ENCODE measurements around the gene ABCA1. TPM values are rescaled to one million over a fixed set of nuclear protein-coding genes. Genes with fewer than 3 reads are reported as not detected.

ABCA1 gene
- total RNA-seq, 1 experiment from 2014 or later = 0.76 TPM

DNA sequence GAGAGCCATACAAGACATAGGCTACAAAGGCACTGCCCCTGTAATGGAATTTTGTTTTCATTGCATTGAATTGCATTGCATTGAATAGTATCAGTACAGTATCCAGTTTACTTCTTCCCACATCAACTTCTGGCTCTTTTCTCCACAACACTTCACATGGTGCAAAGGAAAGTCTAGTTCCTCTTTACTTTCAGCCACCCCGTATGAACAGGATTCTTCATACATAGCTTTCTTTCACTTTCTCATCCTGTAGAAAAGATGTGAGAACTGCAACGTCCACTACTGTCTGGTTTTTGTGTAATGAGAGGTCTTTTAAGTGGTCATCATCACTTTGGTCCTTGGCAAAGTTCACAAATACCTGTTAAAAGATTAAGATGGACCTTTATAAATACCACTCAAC lies 143.9 kb downstream of the ABCA1 start:
- H3K27me3 Mint-ChIP-seq (ENCODE audit: unreplicated experiment) = no peaks in the 10 kb centered on the region
- no peak overlapping the region for H3K4me3 Mint-ChIP-seq (ENCODE audit: low read depth, unreplicated experiment)

DNA sequence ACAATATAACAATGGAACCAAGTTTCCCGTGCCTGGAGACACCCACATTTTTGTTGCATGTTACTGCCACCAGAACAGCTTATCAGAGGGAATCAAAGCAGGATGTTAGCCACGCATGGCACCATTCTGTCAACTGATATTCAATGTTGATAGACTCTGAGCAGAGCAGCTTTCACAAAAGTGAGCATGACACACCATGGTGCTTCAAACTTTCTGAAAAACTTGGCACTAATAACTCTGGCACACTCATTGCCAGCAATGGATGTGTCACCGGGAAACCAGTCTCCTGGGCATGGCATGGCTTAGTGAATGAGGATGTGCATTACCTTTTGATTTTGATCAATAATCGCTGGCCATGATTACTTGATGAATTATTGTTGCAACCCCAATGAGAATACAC lies 144.4 kb downstream of the ABCA1 start:
- Mint-ChIP-seq H3K9me3 (ENCODE audit: low read depth, unreplicated experiment) (no peaks in the 10 kb centered on the region), H3K36me3 (ENCODE audit: insufficient read depth, unreplicated experiment) (no peaks in the 10 kb centered on the region), H3K27me3 (ENCODE audit: unreplicated experiment) (no peaks in the 10 kb centered on the region), H3K4me3 (ENCODE audit: low read depth, unreplicated experiment) (no peak overlapping the region), H3K4me1 (ENCODE audit: low read depth, unreplicated experiment) (no peaks in the 10 kb centered on the region), H3K27ac (ENCODE audit: unreplicated experiment) (no peak overlapping the region)
- CTCF ChIA-PET = no interaction called here
- intact Hi-C loops (cut with micrococcal nuclease; ENCODE audit: unreplicated experiment) = loop anchor here (5.0 kb wide), 1 partner anchor 144 kb away; the partner anchor contains the start of gene ABCA1
- BruUV-seq (replicated peaks) = no TSS peak
- DNase-seq = no peak
- TF ChIP-seq, protein P1, sequence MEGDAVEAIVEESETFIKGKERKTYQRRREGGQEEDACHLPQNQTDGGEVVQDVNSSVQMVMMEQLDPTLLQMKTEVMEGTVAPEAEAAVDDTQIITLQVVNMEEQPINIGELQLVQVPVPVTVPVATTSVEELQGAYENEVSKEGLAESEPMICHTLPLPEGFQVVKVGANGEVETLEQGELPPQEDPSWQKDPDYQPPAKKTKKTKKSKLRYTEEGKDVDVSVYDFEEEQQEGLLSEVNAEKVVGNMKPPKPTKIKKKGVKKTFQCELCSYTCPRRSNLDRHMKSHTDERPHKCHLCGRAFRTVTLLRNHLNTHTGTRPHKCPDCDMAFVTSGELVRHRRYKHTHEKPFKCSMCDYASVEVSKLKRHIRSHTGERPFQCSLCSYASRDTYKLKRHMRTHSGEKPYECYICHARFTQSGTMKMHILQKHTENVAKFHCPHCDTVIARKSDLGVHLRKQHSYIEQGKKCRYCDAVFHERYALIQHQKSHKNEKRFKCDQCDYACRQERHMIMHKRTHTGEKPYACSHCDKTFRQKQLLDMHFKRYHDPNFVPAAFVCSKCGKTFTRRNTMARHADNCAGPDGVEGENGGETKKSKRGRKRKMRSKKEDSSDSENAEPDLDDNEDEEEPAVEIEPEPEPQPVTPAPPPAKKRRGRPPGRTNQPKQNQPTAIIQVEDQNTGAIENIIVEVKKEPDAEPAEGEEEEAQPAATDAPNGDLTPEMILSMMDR (IDR thresholded peaks at IDR 0.05; ENCODE audit: unreplicated experiment) = no peak

More for the DNA sequence above, 143.9 kb downstream of the ABCA1 start:
- no peaks in the 10 kb centered on the region for H3K36me3 Mint-ChIP-seq (ENCODE audit: insufficient read depth, unreplicated experiment)
- intact Hi-C loops (cut with micrococcal nuclease; ENCODE audit: unreplicated experiment) = loop anchor here (5.0 kb wide), 1 partner anchor 143 kb away; the partner anchor contains the start of gene ABCA1
- H3K4me1 Mint-ChIP-seq (ENCODE audit: low read depth, unreplicated experiment) = no peaks in the 10 kb centered on the region
- H3K27ac Mint-ChIP-seq (ENCODE audit: unreplicated experiment) = no peak overlapping the region
- no TSS peak for BruUV-seq (replicated peaks)
- no peaks in the 10 kb centered on the region for H3K9me3 Mint-ChIP-seq (ENCODE audit: low read depth, unreplicated experiment)
- no peak for DNase-seq
- CTCF ChIA-PET = no interaction called here
- TF ChIP-seq, protein P1 (IDR thresholded peaks at IDR 0.05; ENCODE audit: unreplicated experiment) = no peak

DNA sequence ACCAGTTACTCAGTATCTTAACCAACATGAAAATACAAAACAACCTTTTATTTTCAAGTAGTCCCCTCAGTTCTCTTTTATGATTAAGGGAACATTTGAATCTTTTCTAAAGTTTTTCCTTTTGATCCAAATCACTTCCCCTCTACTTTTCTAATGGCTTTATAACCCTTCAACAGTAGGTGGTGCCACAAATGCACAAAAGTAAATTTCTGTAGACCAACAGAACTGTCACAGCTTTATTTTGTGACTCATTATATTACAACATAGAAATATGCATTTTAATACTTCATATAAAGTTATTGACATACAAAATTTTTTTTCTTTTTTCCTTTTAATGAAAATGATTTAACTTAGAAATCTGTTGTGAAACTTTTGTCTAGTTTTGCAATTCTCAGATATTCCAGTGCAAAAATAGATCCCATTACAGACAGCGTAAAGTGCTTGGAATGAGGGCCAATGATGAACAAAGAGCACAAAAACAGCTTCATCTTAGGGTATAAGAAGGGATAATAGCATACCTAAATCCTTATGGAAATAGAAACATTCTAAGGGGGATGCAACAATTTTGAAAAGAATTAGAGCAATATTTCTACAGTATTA lies 147.1 kb downstream of the ABCA1 start:
- Mint-ChIP-seq H3K4me1 (ENCODE audit: low read depth, unreplicated experiment) (no peaks in the 10 kb centered on the region), H3K27ac (ENCODE audit: unreplicated experiment) (no peak overlapping the region), H3K9me3 (ENCODE audit: low read depth, unreplicated experiment) (no peaks in the 10 kb centered on the region), H3K27me3 (ENCODE audit: unreplicated experiment) (peaks cover 10% of the 10 kb centered on the region), H3K4me3 (ENCODE audit: low read depth, unreplicated experiment) (no peak overlapping the region), H3K36me3 (ENCODE audit: insufficient read depth, unreplicated experiment) (no peaks in the 10 kb centered on the region)
- CTCF ChIA-PET = interaction anchor here (0.7 kb wide), 1 partner anchor 82 kb away, joined by 3 read pairs; no protein-coding TSS in a partner anchor
- no TSS peak for BruUV-seq (replicated peaks)
- TF ChIP-seq, protein P1 (IDR thresholded peaks at IDR 0.05; ENCODE audit: unreplicated experiment) = peak; percentile 20
- intact Hi-C loops (cut with micrococcal nuclease; ENCODE audit: unreplicated experiment) = loop anchor here (1.0 to 5.0 kb wide), 4 partner anchors 82 to 634 kb away; partner anchors contain the start of gene ABCA1
- DNase-seq = peak; percentile 13

DNA sequence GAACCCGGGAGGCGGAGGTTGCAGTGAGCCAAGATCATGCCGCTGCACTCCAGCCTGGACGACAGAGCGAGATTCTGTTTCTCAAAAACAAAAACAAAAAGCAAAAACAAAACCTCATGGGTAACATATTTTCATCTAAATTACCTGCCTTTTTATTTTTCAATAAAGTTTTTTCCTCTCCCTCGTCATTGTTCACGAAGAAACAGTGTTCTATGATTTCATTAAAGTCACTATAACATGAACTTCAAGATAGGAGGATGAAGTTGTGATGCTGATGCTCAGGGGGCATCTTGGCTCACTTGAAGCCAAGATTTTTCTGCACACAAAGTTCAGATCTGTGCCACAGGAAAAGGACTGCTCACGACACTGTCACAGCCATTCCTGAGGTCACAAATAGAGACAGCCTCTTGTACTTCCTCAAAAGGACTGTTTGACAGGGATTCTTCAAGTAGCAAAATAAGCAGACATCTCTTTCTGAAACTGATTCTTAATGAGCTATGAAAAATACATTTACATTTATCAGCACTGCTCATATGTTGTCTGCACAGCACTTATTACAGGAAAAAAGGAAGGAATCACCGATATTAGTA lies 147.9 kb downstream of the ABCA1 start:
- Mint-ChIP-seq H3K36me3 (ENCODE audit: insufficient read depth, unreplicated experiment) (no peaks in the 10 kb centered on the region), H3K27ac (ENCODE audit: unreplicated experiment) (no peak overlapping the region), H3K4me3 (ENCODE audit: low read depth, unreplicated experiment) (no peak overlapping the region), H3K27me3 (ENCODE audit: unreplicated experiment) (peaks cover 10% of the 10 kb centered on the region), H3K4me1 (ENCODE audit: low read depth, unreplicated experiment) (no peaks in the 10 kb centered on the region), H3K9me3 (ENCODE audit: low read depth, unreplicated experiment) (no peaks in the 10 kb centered on the region)
- BruUV-seq (replicated peaks) = no TSS peak
- intact Hi-C loops (cut with micrococcal nuclease; ENCODE audit: unreplicated experiment) = loop anchor here (1.0 to 5.0 kb wide), 3 partner anchors 83 to 377 kb away; partner anchors contain the start of gene ABCA1
- TF ChIP-seq, protein P1 (IDR thresholded peaks at IDR 0.05; ENCODE audit: unreplicated experiment) = no peak
- CTCF ChIA-PET = interaction anchor here (0.7 kb wide), 1 partner anchor 83 kb away, joined by 3 read pairs; no protein-coding TSS in a partner anchor
- DNase-seq = no peak

All from Calu3 (cell line).